ENCODE measurements around the gene TFR2. TPM values are rescaled to one million over a fixed set of nuclear protein-coding genes. Genes with fewer than 3 reads are reported as not detected.

Gene TFR2
- total and polyA plus RNA-seq, 2 donors (not counting 1 experiment from before 2014, with no cell fraction given) = 5.9 to 10.0 TPM

GRCh38 chr7:100583132-100584053, 58.0 kb downstream of the TFR2 start:
- CTCF ChIA-PET = interaction anchor here (0.7 to 11.1 kb wide), 8 partner anchors 12 to 214 kb away, joined by 3 to 226 read pairs (median 4); partner anchors contain the start of genes MOSPD3 and POP7
- 4% methylated on average over 15 of the region's 23 CpGs for WGBS (ENCODE audit: insufficient coverage)

GRCh38 chr7:100582650-100583049, 58.7 kb downstream of the TFR2 start:
- intact Hi-C loops (cut with micrococcal nuclease) = loop anchor here (1.0 kb wide), 1 partner anchor 12 kb away; no protein-coding TSS in a partner anchor
- Histone ChIP-seq H3K4me3 (ENCODE audit: control extremely low read depth in 1 of 5, extremely low read depth in 1 of 5, insufficient read depth in 1 of 5, low read depth in 2 of 5, low read length in 4 of 5) (peak overlapping the region in 3 of 5 experiments; percentile 82 to 87 (median 82)), H3K9ac (ENCODE audit: low read length) (peak overlapping the region; percentile 82), H4K20me1 (ENCODE audit: control insufficient read depth, insufficient read depth, low read length, poor library complexity, severe bottlenecking) (peaks cover 67% of the 10 kb centered on the region), H3K27me3 (replicated peaks in 1 of 4; ENCODE audit: control extremely low read depth in 1 of 4, control insufficient read depth in 3 of 4, insufficient read depth in 4 of 4, low read length in 3 of 4) (no peaks in the 10 kb centered on the region), H3K4me1 (ENCODE audit: control insufficient read depth in 2 of 2, insufficient read depth in 2 of 2, low read length in 2 of 2) (peaks cover 27 to 38% of the 10 kb centered on the region in 2 donors), H3K27ac (ENCODE audit: low read length in 2 of 2) (peak overlapping the region; percentile 94 to 97), H3K4me2 (replicated peaks; ENCODE audit: low read depth, low read length, poor library complexity, severe bottlenecking) (peak overlapping the region; percentile 92), H2AFZ (ENCODE audit: insufficient read depth, low read depth, low read length, poor library complexity, severe bottlenecking) (no peak overlapping the region), H3K9me3 (ENCODE audit: control extremely low read depth in 1 of 3, control insufficient read depth in 2 of 3, insufficient read depth in 1 of 3, low read length in 2 of 3) (no peaks in the 10 kb centered on the region), H3K79me2 (ENCODE audit: control insufficient read depth, insufficient read depth, low read length) (peaks cover 65% of the 10 kb centered on the region), H3K36me3 (replicated peaks in 1 of 2; ENCODE audit: control extremely low read depth in 1 of 2, control insufficient read depth in 1 of 2, extremely low read depth in 1 of 2, insufficient read depth in 2 of 2, low read length in 1 of 2) (peaks cover 0 to 52% of the 10 kb centered on the region in 2 experiments)
- CTCF ChIA-PET = interaction anchor here (1.9 to 11.1 kb wide), 3 partner anchors 12 to 123 kb away, joined by 4 to 226 read pairs (median 7); partner anchors contain the start of gene POP7
- peak overlapping the region; percentile 98 for H3K4me3 Mint-ChIP-seq
- POLR2A ChIA-PET = interaction anchor here (1.5 kb wide), 1 partner anchor 154 kb away, joined by 7 read pairs; the partner anchor contains the start of gene ZCWPW1
- WGBS (ENCODE audit: insufficient coverage) = 52% methylated on average over 11 of the region's 11 CpGs
- H3K27me3 Mint-ChIP-seq = no peaks in the 10 kb centered on the region
- DNase-seq = no peak
- peak overlapping the region; percentile 99 for H3K27ac Mint-ChIP-seq
- TF ChIP-seq, protein P1, sequence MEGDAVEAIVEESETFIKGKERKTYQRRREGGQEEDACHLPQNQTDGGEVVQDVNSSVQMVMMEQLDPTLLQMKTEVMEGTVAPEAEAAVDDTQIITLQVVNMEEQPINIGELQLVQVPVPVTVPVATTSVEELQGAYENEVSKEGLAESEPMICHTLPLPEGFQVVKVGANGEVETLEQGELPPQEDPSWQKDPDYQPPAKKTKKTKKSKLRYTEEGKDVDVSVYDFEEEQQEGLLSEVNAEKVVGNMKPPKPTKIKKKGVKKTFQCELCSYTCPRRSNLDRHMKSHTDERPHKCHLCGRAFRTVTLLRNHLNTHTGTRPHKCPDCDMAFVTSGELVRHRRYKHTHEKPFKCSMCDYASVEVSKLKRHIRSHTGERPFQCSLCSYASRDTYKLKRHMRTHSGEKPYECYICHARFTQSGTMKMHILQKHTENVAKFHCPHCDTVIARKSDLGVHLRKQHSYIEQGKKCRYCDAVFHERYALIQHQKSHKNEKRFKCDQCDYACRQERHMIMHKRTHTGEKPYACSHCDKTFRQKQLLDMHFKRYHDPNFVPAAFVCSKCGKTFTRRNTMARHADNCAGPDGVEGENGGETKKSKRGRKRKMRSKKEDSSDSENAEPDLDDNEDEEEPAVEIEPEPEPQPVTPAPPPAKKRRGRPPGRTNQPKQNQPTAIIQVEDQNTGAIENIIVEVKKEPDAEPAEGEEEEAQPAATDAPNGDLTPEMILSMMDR (IDR thresholded peaks at IDR 0.05) = no peak
- TF ChIP-seq EZH2 (IDR thresholded peaks at IDR 0.05; ENCODE audit: borderline replicate concordance, insufficient read depth, low read depth, low read length, poor library complexity, severe bottlenecking) = no peak
- no peak for ATAC-seq (ENCODE audit: low read depth)
- H3K4me1 Mint-ChIP-seq = peaks cover 41% of the 10 kb centered on the region
- H3K9me3 Mint-ChIP-seq (ENCODE audit: insufficient read depth) = no peaks in the 10 kb centered on the region

More at GRCh38 chr7:100583132-100584053, 58.0 kb downstream of the TFR2 start:
- H3K27me3 ChIP-seq (replicated peaks in 1 of 4; ENCODE audit: control extremely low read depth in 1 of 4, control insufficient read depth in 3 of 4, insufficient read depth in 4 of 4, low read length in 3 of 4) = no peaks in the 10 kb centered on the region
- POLR2A ChIA-PET = interaction anchor here (0.6 to 2.5 kb wide), 11 partner anchors 13 to 155 kb away, joined by 3 to 16 read pairs (median 4); partner anchors contain the start of genes AGFG2, MEPCE, PCOLCE and TSC22D4
- peaks cover 60% of the 10 kb centered on the region for H4K20me1 ChIP-seq (ENCODE audit: control insufficient read depth, insufficient read depth, low read length, poor library complexity, severe bottlenecking)
- H3K4me1 Mint-ChIP-seq = peaks cover 44% of the 10 kb centered on the region
- H3K4me2 ChIP-seq (replicated peaks; ENCODE audit: low read depth, low read length, poor library complexity, severe bottlenecking) = peak overlapping the region; percentile 92
- peak overlapping the region; percentile 69 to 87 (median 82) for H3K4me3 ChIP-seq (ENCODE audit: control extremely low read depth in 1 of 5, extremely low read depth in 1 of 5, insufficient read depth in 1 of 5, low read depth in 2 of 5, low read length in 4 of 5)
- DNase-seq (peak; percentile 84), ATAC-seq (ENCODE audit: low read depth) (no peak)
- H3K4me3 Mint-ChIP-seq = peak overlapping the region; percentile 98
- H3K36me3 ChIP-seq (replicated peaks in 1 of 2; ENCODE audit: control extremely low read depth in 1 of 2, control insufficient read depth in 1 of 2, extremely low read depth in 1 of 2, insufficient read depth in 2 of 2, low read length in 1 of 2) = peaks cover 0 to 45% of the 10 kb centered on the region in 2 experiments
- H3K4me1 ChIP-seq (ENCODE audit: control insufficient read depth in 2 of 2, insufficient read depth in 2 of 2, low read length in 2 of 2) = peaks cover 27 to 38% of the 10 kb centered on the region in 2 donors
- H2AFZ ChIP-seq (ENCODE audit: insufficient read depth, low read depth, low read length, poor library complexity, severe bottlenecking) = peak overlapping the region; percentile 57
- H3K27ac ChIP-seq (ENCODE audit: low read length in 2 of 2) = peak overlapping the region; percentile 94 to 97
- H3K9me3 Mint-ChIP-seq (ENCODE audit: insufficient read depth) = no peaks in the 10 kb centered on the region
- no peak for TF ChIP-seq EZH2 (IDR thresholded peaks at IDR 0.05; ENCODE audit: borderline replicate concordance, insufficient read depth, low read depth, low read length, poor library complexity, severe bottlenecking)
- H3K27ac Mint-ChIP-seq = peak overlapping the region; percentile 99
- intact Hi-C loops (cut with micrococcal nuclease) = loop anchor here (1.0 kb wide), 1 partner anchor 13 kb away; no protein-coding TSS in a partner anchor
- H3K9me3 ChIP-seq (ENCODE audit: control extremely low read depth in 1 of 3, control insufficient read depth in 2 of 3, insufficient read depth in 1 of 3, low read length in 2 of 3) = no peaks in the 10 kb centered on the region
- peak overlapping the region; percentile 82 for H3K9ac ChIP-seq (ENCODE audit: low read length)
- no peaks in the 10 kb centered on the region for H3K27me3 Mint-ChIP-seq
- peaks cover 60% of the 10 kb centered on the region for H3K79me2 ChIP-seq (ENCODE audit: control insufficient read depth, insufficient read depth, low read length)

Data from B cell (primary cell).